K562 (cell line): ENCODE measurements around the gene TRAPPC2B. TPM values are rescaled to one million over a fixed set of nuclear protein-coding genes. Genes with fewer than 3 reads are reported as not detected.

Experiments used
- EZH2 ChIP-seq: IDR thresholded peaks from 2 replicates; pipeline ENCODE4 v1.6.1; 2012; ENCODE audit warnings: low read depth, mild to moderate bottlenecking, inconsistent platforms, low read length, borderline replicate concordance
- FOXM1 ChIP-seq, 2 experiments: fragments of 450-650 bp in 1 of 2; sonication (generic) in 1 of 2; formaldehyde crosslinking in 1 of 2; IDR thresholded peaks; 2 replicates each; pipeline versions ENCODE4 v1.6.1 to v1.9.0; 2017 to 2022; ENCODE audit warnings: low read depth in 2 of 2, mild to moderate bottlenecking in 2 of 2, missing genetic modification reagents in 1 of 2, moderate library complexity in 1 of 2
- HDAC3 ChIP-seq: fragments of 450-650 bp; IDR thresholded peaks from 2 replicates; pipeline ENCODE4 v1.6.1; 2018; ENCODE audit warnings: borderline replicate concordance, mild to moderate bottlenecking, moderate library complexity; ENCODE audit not compliant: partially characterized antibody
- HIVEP1 ChIP-seq: fragments of 250-450 bp; sonication (Bioruptor Pico); IDR thresholded peaks from 2 replicates; pipeline ENCODE4 v1.4.0; 2020; ENCODE audit warnings: mild to moderate bottlenecking
- IRF2 ChIP-seq: sonication (generic); formaldehyde crosslinking; IDR thresholded peaks from 2 replicates; pipeline ENCODE4 v1.8.1; 2022; ENCODE audit warnings: mild to moderate bottlenecking, missing genetic modification reagents
- JUND ChIP-seq, 2 experiments: IDR thresholded peaks; 2 replicates in 1 of 2; 3 replicates in 1 of 2; pipeline ENCODE4 v1.6.1; 2011; ENCODE audit warnings: borderline replicate concordance in 2 of 2, low read depth in 2 of 2, low read length in 2 of 2, improper control_type of control experiment in 1 of 2, missing biosample characterization in 1 of 2, missing genetic modification characterization in 1 of 2, missing genetic modification reagents in 1 of 2
- POLR2A ChIP-seq: fragments of 450-650 bp; conservative IDR thresholded peaks from 2 replicates; pipeline ENCODE4 v1.6.1; 2016
- RBM22 ChIP-seq: fragments of 200-400 bp; formaldehyde crosslinking; IDR thresholded peaks from 2 replicates; pipeline ENCODE4 v1.6.1; 2018; ENCODE audit warnings: low read length, low read depth; ENCODE audit not compliant: poor library complexity, severe bottlenecking
- SIX5 ChIP-seq, 2 experiments: IDR thresholded peaks; 2 replicates each; pipeline ENCODE4 v1.6.1; 2011; ENCODE audit warnings: low read length in 2 of 2, borderline replicate concordance in 1 of 2, low read depth in 1 of 2, mild to moderate bottlenecking in 1 of 2, moderate library complexity in 1 of 2; ENCODE audit not compliant: insufficient read depth in 1 of 2
- SUPT5H ChIP-seq: fragments of 450-650 bp; IDR thresholded peaks from 2 replicates; pipeline ENCODE4 v1.6.1; 2016
- VEZF1 ChIP-seq: fragments of 200-800 bp; sonication (Bioruptor generic); IDR thresholded peaks from 2 replicates; pipeline ENCODE4 v1.6.1; 2017; ENCODE audit warnings: missing genetic modification characterization, missing compliant biosample characterization
- ZNF780A ChIP-seq: fragments of 250-450 bp; sonication (Bioruptor Pico); IDR thresholded peaks from 2 replicates; pipeline ENCODE4 v1.5.0; 2021; ENCODE audit warnings: mild to moderate bottlenecking
- ZSCAN29 ChIP-seq: fragments of 450-650 bp; IDR thresholded peaks from 2 replicates; pipeline ENCODE4 v1.6.1; 2017
- polyA plus RNA-seq, 8 experiments: library from polyadenylated mRNA; depleted of rRNA in 4 of 8; stranded (reverse) in 5 of 8; unstranded in 3 of 8; fragments of >200 nt; fragmentation: Nextera tagmentation in 2 of 8; fragmentation: Illumina TruSeq in 1 of 8; extraction: Ambion mirVana in 2 of 8; extraction: Trizol in 1 of 8; gene quantifications; 2 replicates each; pipeline versions ENCODE4 v1.2.1 to v1.2.3, GENCODE V29; 2011 to 2014; ENCODE audit warnings: inconsistent platforms in 1 of 8, missing spikeins in 1 of 8
- total RNA-seq, 7 experiments: library from RNA; depleted of rRNA in 6 of 7; stranded (reverse); fragments of >200 nt in 6 of 7; fragmentation: Illumina TruSeq in 2 of 7; extraction: Trizol in 2 of 7; gene quantifications; 2 replicates each; pipeline versions ENCODE4 v1.2.1 to v1.2.3, GENCODE V29; 2011 to 2021; ENCODE audit warnings: low replicate concordance in 1 of 7
- TF ChIP-seq, protein P1 (sequence below), 2 experiments: IDR thresholded peaks in 1 of 2; conservative IDR thresholded peaks in 1 of 2; 2 replicates each; pipeline ENCODE4 v1.6.1; 2016; ENCODE audit warnings: low read depth in 2 of 2, mild to moderate bottlenecking in 1 of 2, missing compliant biosample characterization in 1 of 2, missing genetic modification characterization in 1 of 2, moderate library complexity in 1 of 2
- TF ChIP-seq, protein P2 (sequence below): fragments of 450-650 bp; IDR thresholded peaks from 2 replicates; pipeline ENCODE4 v1.7.1; 2018; ENCODE audit warnings: mild to moderate bottlenecking, low read depth; ENCODE audit not compliant: partially characterized antibody

The TRAPPC2B gene
- total and polyA plus RNA-seq, 9 of the 15 experiments (the other 6 are each of a cell fraction or from before 2014, with no cell fraction given): 2.2 to 20.4 (median 4.6) TPM

DNA sequence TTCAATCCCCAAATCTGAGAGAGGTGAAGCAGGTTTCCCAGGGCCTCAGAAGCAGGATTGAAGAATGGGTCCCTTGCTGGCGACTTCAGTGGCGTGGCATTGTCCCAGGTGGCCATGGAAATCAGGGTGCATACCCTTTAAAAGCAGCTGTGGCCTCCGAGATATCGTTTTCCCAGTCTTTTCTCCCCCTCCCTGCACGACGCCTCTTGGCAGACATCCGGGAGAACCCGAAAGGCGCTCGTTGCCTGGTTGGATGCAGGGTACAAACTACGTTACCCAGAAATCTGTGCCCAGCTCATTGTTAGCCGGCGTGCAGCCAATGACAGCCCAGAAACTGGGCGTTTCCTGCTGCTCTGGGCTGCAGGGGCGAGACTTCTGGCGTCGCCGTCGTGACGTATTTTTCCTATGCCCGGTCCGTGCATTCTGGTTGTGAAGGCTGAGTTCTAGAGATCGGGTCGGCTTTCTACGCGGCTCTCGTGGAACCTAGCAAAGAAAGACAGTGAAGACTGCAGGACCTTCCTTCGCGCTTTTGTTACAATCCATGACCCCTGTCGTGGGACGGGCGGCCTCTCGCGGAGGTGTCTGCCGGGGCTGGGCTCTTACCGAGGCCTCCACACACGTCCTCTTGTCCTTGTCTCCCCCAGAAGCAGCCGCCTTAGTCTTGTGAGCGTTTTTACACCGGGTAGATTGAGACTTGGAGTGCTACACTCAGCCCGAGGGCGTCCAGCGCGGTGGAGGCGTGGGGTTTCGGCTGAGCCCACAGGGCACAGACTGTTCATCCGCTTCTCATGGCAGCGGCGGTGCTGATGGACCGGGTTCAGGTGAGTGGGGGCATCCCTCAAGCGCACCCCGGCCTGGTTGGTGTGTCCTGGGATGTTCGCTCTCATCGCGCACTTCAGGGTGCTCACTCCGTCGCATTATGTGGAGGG, 12.2 kb upstream of the TRAPPC2B start, which contains the start of gene ZNF304 (continued):
- TF ChIP-seq SIX5 (IDR thresholded peaks at IDR 0.05; ENCODE audit: borderline replicate concordance in 1 of 2, insufficient read depth in 1 of 2, low read depth in 1 of 2, low read length in 2 of 2) (peak; percentile 66 to 76; a peak in 3 of 4 replicates), POLR2A (peak; percentile 71), IRF2 (CRISPR knock-in tag) (no peak), VEZF1 (CRISPR knock-in tag) (peak; percentile 79), FOXM1 (IDR thresholded peaks at IDR 0.05; ENCODE audit: low read depth) (no peak), FOXM1 (CRISPR knock-in tag; IDR thresholded peaks at IDR 0.05; ENCODE audit: low read depth) (no peak), SUPT5H (peak; percentile 67), ZSCAN29 (no peak), EZH2 (no peak), JUND (IDR thresholded peaks at IDR 0.05; ENCODE audit: borderline replicate concordance, low read depth, low read length) (peak; percentile 39; the same call in 1 of the 2 replicates), JUND (tag; IDR thresholded peaks at IDR 0.05; ENCODE audit: borderline replicate concordance, low read depth, low read length) (no peak), ZNF780A (no peak), RBM22 (no peak), HIVEP1 (CRISPR knock-in tag) (no peak), HDAC3 (no peak)
- TF ChIP-seq, protein P1, sequence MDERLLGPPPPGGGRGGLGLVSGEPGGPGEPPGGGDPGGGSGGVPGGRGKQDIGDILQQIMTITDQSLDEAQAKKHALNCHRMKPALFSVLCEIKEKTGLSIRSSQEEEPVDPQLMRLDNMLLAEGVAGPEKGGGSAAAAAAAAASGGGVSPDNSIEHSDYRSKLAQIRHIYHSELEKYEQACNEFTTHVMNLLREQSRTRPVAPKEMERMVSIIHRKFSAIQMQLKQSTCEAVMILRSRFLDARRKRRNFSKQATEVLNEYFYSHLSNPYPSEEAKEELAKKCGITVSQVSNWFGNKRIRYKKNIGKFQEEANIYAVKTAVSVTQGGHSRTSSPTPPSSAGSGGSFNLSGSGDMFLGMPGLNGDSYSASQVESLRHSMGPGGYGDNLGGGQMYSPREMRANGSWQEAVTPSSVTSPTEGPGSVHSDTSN (CRISPR knock-in tag; IDR thresholded peaks at IDR 0.05; ENCODE audit: low read depth): no peak
- TF ChIP-seq, protein P1 (tag; conservative IDR thresholded peaks at IDR 0.05; ENCODE audit: low read depth): no peak
- TF ChIP-seq, protein P2, sequence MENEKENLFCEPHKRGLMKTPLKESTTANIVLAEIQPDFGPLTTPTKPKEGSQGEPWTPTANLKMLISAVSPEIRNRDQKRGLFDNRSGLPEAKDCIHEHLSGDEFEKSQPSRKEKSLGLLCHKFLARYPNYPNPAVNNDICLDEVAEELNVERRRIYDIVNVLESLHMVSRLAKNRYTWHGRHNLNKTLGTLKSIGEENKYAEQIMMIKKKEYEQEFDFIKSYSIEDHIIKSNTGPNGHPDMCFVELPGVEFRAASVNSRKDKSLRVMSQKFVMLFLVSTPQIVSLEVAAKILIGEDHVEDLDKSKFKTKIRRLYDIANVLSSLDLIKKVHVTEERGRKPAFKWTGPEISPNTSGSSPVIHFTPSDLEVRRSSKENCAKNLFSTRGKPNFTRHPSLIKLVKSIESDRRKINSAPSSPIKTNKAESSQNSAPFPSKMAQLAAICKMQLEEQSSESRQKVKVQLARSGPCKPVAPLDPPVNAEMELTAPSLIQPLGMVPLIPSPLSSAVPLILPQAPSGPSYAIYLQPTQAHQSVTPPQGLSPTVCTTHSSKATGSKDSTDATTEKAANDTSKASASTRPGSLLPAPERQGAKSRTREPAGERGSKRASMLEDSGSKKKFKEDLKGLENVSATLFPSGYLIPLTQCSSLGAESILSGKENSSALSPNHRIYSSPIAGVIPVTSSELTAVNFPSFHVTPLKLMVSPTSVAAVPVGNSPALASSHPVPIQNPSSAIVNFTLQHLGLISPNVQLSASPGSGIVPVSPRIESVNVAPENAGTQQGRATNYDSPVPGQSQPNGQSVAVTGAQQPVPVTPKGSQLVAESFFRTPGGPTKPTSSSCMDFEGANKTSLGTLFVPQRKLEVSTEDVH: peak; percentile 25
